Liver (tissue), 3 donors: ENCODE data around the gene OR10C1.

Experiments
- CTCF ChIP-seq: fragments of 150-350 bp; IDR thresholded peaks from 2 replicates; pipeline ENCODE4 v1.5.1; 2017; ENCODE audit warnings: improper control_type of control experiment, low read depth, low read length; ENCODE audit not compliant: missing input control
- FOXA1 ChIP-seq: IDR thresholded peaks from 2 replicates; pipeline ENCODE4 v1.6.1; 2016; ENCODE audit warnings: antibody characterized with exemption
- SP1 ChIP-seq: IDR thresholded peaks from 2 replicates; pipeline ENCODE4 v1.6.1; 2018; ENCODE audit warnings: antibody characterized with exemption, mild to moderate bottlenecking
- ZBTB33 ChIP-seq: IDR thresholded peaks from 2 replicates; pipeline ENCODE4 v1.6.1; 2016; ENCODE audit warnings: antibody characterized with exemption
- donor health status: healthy.
- donor health status: healthy.

GRCh38 chr6:29399525-29399924 lies 39.6 kb upstream of the OR10C1 start:
- TF ChIP-seq ZBTB33: no peak
- TF ChIP-seq FOXA1: no peak
- TF ChIP-seq CTCF: no peak
- no peak for TF ChIP-seq SP1
